GM23338 (cell line): ENCODE results near the gene LRRC57. TPM values are rescaled to one million over a fixed set of nuclear protein-coding genes. Genes with fewer than 3 reads are reported as not detected.

ENCODE experiments used
- ATAC-seq: fragments of 200-7000 bp; cut with Tn5 transposase; 3 replicates; pipeline ENCODE4 v1.9.1; 2020
- DNase-seq: peaks from one replicate; pipeline ENCODE4 v3.0.0-alpha.2; 2015; ENCODE audit warnings: low spot score
- H2AFZ ChIP-seq: fragments of 200-600 bp; sonication (generic); 2 replicates; pipeline ENCODE4 v1.8.0; 2016; ENCODE audit warnings: antibody characterized with exemption, mild to moderate bottlenecking, moderate library complexity
- H3F3A ChIP-seq: fragments of 200-600 bp; sonication (generic); replicated peaks from 2 replicates; pipeline ENCODE4 v1.8.0; 2017; ENCODE audit warnings: antibody characterized with exemption, mixed run types, low read depth
- H3K27ac ChIP-seq: fragments of 200-600 bp; sonication (generic); 2 replicates; pipeline ENCODE4 v1.6.1; 2016; ENCODE audit warnings: low read depth
- H3K27me3 ChIP-seq: fragments of 200-600 bp; sonication (generic); 2 replicates; pipeline ENCODE4 v1.8.0; 2016; ENCODE audit warnings: mild to moderate bottlenecking, mixed run types, moderate library complexity; ENCODE audit not compliant: insufficient read depth
- H3K36me3 ChIP-seq: fragments of 200-600 bp; sonication (generic); 2 replicates; pipeline ENCODE4 v1.8.0; 2016; ENCODE audit warnings: mild to moderate bottlenecking; ENCODE audit not compliant: insufficient read depth
- H3K4me1 ChIP-seq: fragments of 200-600 bp; sonication (generic); 2 replicates; pipeline ENCODE4 v1.8.0; 2016; ENCODE audit warnings: mild to moderate bottlenecking, moderate library complexity; ENCODE audit not compliant: insufficient read depth
- H3K4me2 ChIP-seq: fragments of 200-600 bp; sonication (generic); 2 replicates; pipeline ENCODE4 v1.7.1; 2017; ENCODE audit warnings: mixed run types
- H3K4me3 ChIP-seq: fragments of 200-600 bp; sonication (generic); 2 replicates; pipeline ENCODE4 v1.6.1; 2016; ENCODE audit warnings: mixed run types
- H3K79me2 ChIP-seq: fragments of 200-600 bp; sonication (generic); replicated peaks from 2 replicates; pipeline ENCODE4 v1.8.0; 2017; ENCODE audit warnings: mild to moderate bottlenecking; ENCODE audit not compliant: insufficient read depth
- H3K9me2 ChIP-seq: fragments of 200-600 bp; sonication (generic); 2 replicates; pipeline ENCODE4 v1.8.0; 2017; ENCODE audit not compliant: insufficient read depth
- H4K20me1 ChIP-seq: fragments of 200-600 bp; sonication (generic); replicated peaks from 2 replicates; pipeline ENCODE4 v1.8.0; 2017; ENCODE audit warnings: mild to moderate bottlenecking; ENCODE audit not compliant: insufficient read depth
- H3K27ac Mint-ChIP-seq: 2 replicates; pipeline ENCODE4 v1.8.0; 2020; ENCODE audit warnings: inconsistent platforms, mild to moderate bottlenecking, moderate library complexity, mixed read lengths
- H3K27me3 Mint-ChIP-seq: 3 replicates; pipeline ENCODE4 v1.8.0; 2022; ENCODE audit warnings: low read depth, mild to moderate bottlenecking, moderate library complexity, mixed read lengths, inconsistent platforms; ENCODE audit not compliant: insufficient read depth, poor library complexity
- H3K36me3 Mint-ChIP-seq: 3 replicates; pipeline ENCODE4 v1.8.0; 2021; ENCODE audit warnings: low read depth, mild to moderate bottlenecking, inconsistent platforms, moderate library complexity, mixed read lengths
- H3K4me1 Mint-ChIP-seq: 3 replicates; pipeline ENCODE4 v1.8.0; 2020; ENCODE audit warnings: mild to moderate bottlenecking, inconsistent platforms, mixed read lengths
- H3K4me3 Mint-ChIP-seq: 3 replicates; pipeline ENCODE4 v1.8.0; 2021; ENCODE audit warnings: moderate library complexity, mild to moderate bottlenecking, inconsistent platforms, mixed read lengths
- H3K9me3 Mint-ChIP-seq: 3 replicates; pipeline ENCODE4 v1.8.0; 2020; ENCODE audit warnings: moderate library complexity, mild to moderate bottlenecking, inconsistent platforms, mixed read lengths
- CREB1 ChIP-seq: fragments of 250-450 bp; sonication (Bioruptor Pico); IDR thresholded peaks from 2 replicates; pipeline ENCODE4 v1.5.0; 2020; ENCODE audit warnings: low read depth, mild to moderate bottlenecking, moderate library complexity
- EZH2phosphoT487 ChIP-seq: fragments of 200-600 bp; sonication (generic); IDR thresholded peaks from one replicate; pipeline ENCODE4 v1.8.1; 2018; ENCODE audit warnings: antibody characterized with exemption; ENCODE audit not compliant: unreplicated experiment
- JUNB ChIP-seq: IDR thresholded peaks from one replicate; pipeline ENCODE4 v1.6.1; 2016; ENCODE audit warnings: antibody characterized with exemption; ENCODE audit not compliant: unreplicated experiment
- NANOG ChIP-seq: IDR thresholded peaks from 2 replicates; pipeline ENCODE4 v1.6.1; 2016; ENCODE audit warnings: antibody characterized with exemption, borderline replicate concordance
- POLR2AphosphoS5 ChIP-seq: IDR thresholded peaks from 2 replicates; pipeline ENCODE4 v1.6.1; 2016; ENCODE audit warnings: antibody characterized with exemption, low read depth
- REST ChIP-seq: IDR thresholded peaks from one replicate; pipeline ENCODE4 v1.6.1; 2018; ENCODE audit warnings: antibody characterized with exemption; ENCODE audit not compliant: unreplicated experiment
- STAT1 ChIP-seq: IDR thresholded peaks from one replicate; pipeline ENCODE4 v1.6.1; 2016; ENCODE audit warnings: antibody characterized with exemption; ENCODE audit not compliant: unreplicated experiment
- ZNF331 ChIP-seq: fragments of 250-450 bp; sonication (Bioruptor Pico); IDR thresholded peaks from 2 replicates; pipeline ENCODE4 v1.5.0; 2020; ENCODE audit warnings: low read depth, mild to moderate bottlenecking, moderate library complexity
- ZNF462 ChIP-seq: fragments of 250-450 bp; sonication (Bioruptor Pico); IDR thresholded peaks from 2 replicates; pipeline ENCODE4 v1.5.0; 2020; ENCODE audit warnings: mild to moderate bottlenecking, moderate library complexity
- polyA plus RNA-seq: library from polyadenylated mRNA; unstranded; fragments of >200 nt; fragmentation: Nextera tagmentation; extraction: Ambion mirVana; gene quantifications from 2 replicates; pipeline ENCODE4 v1.2.1, GENCODE V29; 2016
- total RNA-seq: library from RNA; depleted of rRNA; stranded (reverse); fragments of >200 nt; shearing (Covaris generic); gene quantifications from 2 replicates; pipeline ENCODE4 v1.2.3, GENCODE V29; 2014

The LRRC57 gene
- total and polyA plus RNA-seq, 2 experiments from 2014 or later: 5.4 to 9.0 TPM

- Histone ChIP-seq H3K9me2 (no peaks in the 10 kb centered on the region), H3F3A (peaks cover 8% of the 10 kb centered on the region; the same call in 1 of the 2 replicates), H4K20me1 (peaks cover 20% of the 10 kb centered on the region; the same call in 1 of the 2 replicates), H3K4me2 (peak within 1 kb of the TSS; percentile 92), H3K4me3 (peak within 1 kb of the TSS; percentile 78), H3K36me3 (no peaks in the 10 kb centered on the region), H2AFZ (peak within 1 kb of the TSS; percentile 94), H3K4me1 (peaks cover 3% of the 10 kb centered on the region; the same call in 1 of the 2 replicates), H3K27ac (no peak within 1 kb of the TSS), H3K79me2 (peaks cover 8% of the 10 kb centered on the region), H3K27me3 (peaks cover 41% of the 10 kb centered on the region)
- Mint-ChIP-seq H3K27ac (no peak within 1 kb of the TSS), H3K9me3 (no peaks in the 10 kb centered on the region), H3K36me3 (no peaks in the 10 kb centered on the region), H3K27me3 (peaks cover 30% of the 10 kb centered on the region), H3K4me3 (peak within 1 kb of the TSS; percentile 94), H3K4me1 (peaks cover 9% of the 10 kb centered on the region)
- TF ChIP-seq CREB1 (no peak; the same call in 1 of the 2 replicates), POLR2AphosphoS5 (0 out of 2 replicates have a peak, but pooled peaks have one; percentile 52), STAT1 (no peak)
- ATAC-seq (peak; percentile 93), DNase-seq (peak; percentile 99)
These were observed 26.8 kb upstream of the LRRC57 start, which contains the start of gene STARD9 for GRCh38 chr15:42575188-42576039. STARD9 (plus strand) TSS chr15:42575606; CDS start chr15:42575716, 110 bp downstream.

GRCh38 chr15:42558739-42559138 is 10.1 kb upstream of the LRRC57 start:
- no peaks in the 10 kb centered on the region for H3K9me3 Mint-ChIP-seq
- DNase-seq (no peak), ATAC-seq (no peak)
- Histone ChIP-seq H3K4me2 (no peak overlapping the region), H3K4me1 (no peaks in the 10 kb centered on the region), H3K27me3 (no peaks in the 10 kb centered on the region), H3K79me2 (peaks cover 24% of the 10 kb centered on the region), H3F3A (no peaks in the 10 kb centered on the region), H3K36me3 (peaks cover 32% of the 10 kb centered on the region), H3K9me2 (no peaks in the 10 kb centered on the region), H3K4me3 (no peak overlapping the region), H2AFZ (no peak overlapping the region), H4K20me1 (peaks cover 15% of the 10 kb centered on the region), H3K27ac (no peak overlapping the region)
- no peak overlapping the region for H3K27ac Mint-ChIP-seq
- no peaks in the 10 kb centered on the region for H3K4me1 Mint-ChIP-seq
- peaks cover 43% of the 10 kb centered on the region for H3K36me3 Mint-ChIP-seq
- peaks cover 4% of the 10 kb centered on the region for H3K27me3 Mint-ChIP-seq
- no peak overlapping the region for H3K4me3 Mint-ChIP-seq
- TF ChIP-seq EZH2phosphoT487: no peak
- no peak for TF ChIP-seq JUNB
- no peak for TF ChIP-seq STAT1
- no peak for TF ChIP-seq REST
- no peak for TF ChIP-seq ZNF331 (CRISPR knock-in tag)
- no peak for TF ChIP-seq ZNF462 (CRISPR knock-in tag)
- TF ChIP-seq NANOG: no peak
